Mesendoderm (in vitro differentiated cells): Measurements from ENCODE around the gene RAET1E.
A peak's percentile ranks its signal among the peaks of the same experiment; 100 is the strongest.
"Not testable (repeated sequence)": the region's sequence is repeated elsewhere in the genome, so short reads cannot be mapped to it uniquely, and the experiment has no call there.

ENCODE experiments used
- DNase-seq: peaks from one replicate; pipeline ENCODE4 v3.0.0; 2013
- H2AK5ac ChIP-seq: 2 replicates; pipeline ENCODE4 v1.6.1; 2013; ENCODE audit warnings: low read length, inconsistent platforms
- H2BK120ac ChIP-seq: 2 replicates; pipeline ENCODE4 v1.6.1; 2013; ENCODE audit warnings: low read depth, mild to moderate bottlenecking, low read length, moderate library complexity, mixed read lengths
- H2BK15ac ChIP-seq: replicated peaks from 2 replicates; pipeline ENCODE4 v1.6.1; 2013; ENCODE audit warnings: low read depth, mild to moderate bottlenecking, moderate library complexity
- H2BK5ac ChIP-seq: 2 replicates; pipeline ENCODE4 v1.6.1; 2013; ENCODE audit warnings: low read length, inconsistent platforms
- H3K18ac ChIP-seq: 2 replicates; pipeline ENCODE4 v1.6.1; 2013; ENCODE audit warnings: mild to moderate bottlenecking, low read length, mixed read lengths
- H3K23ac ChIP-seq: one replicate; pipeline ENCODE4 v1.6.1; 2013; ENCODE audit warnings: low read length
- H3K27ac ChIP-seq: 2 replicates; pipeline ENCODE4 v1.5.1; 2013; ENCODE audit warnings: low read depth, mild to moderate bottlenecking, inconsistent platforms, low read length, moderate library complexity
- H3K27me3 ChIP-seq: 2 replicates; pipeline ENCODE4 v1.6.1; 2013; ENCODE audit warnings: low read length, control low read depth, mild to moderate bottlenecking, inconsistent platforms; ENCODE audit not compliant: insufficient read depth, poor library complexity
- H3K36me3 ChIP-seq: 2 replicates; pipeline ENCODE4 v1.6.1; 2013; ENCODE audit warnings: low read length, inconsistent platforms; ENCODE audit not compliant: control insufficient read depth, insufficient read depth
- H3K4ac ChIP-seq: one replicate; pipeline ENCODE4 v1.6.1; 2013; ENCODE audit warnings: low read depth, mild to moderate bottlenecking, low read length, moderate library complexity
- H3K4me1 ChIP-seq: 2 replicates; pipeline ENCODE4 v1.6.1; 2013; ENCODE audit warnings: low read depth, low read length, inconsistent platforms; ENCODE audit not compliant: control insufficient read depth
- H3K4me2 ChIP-seq: 2 replicates; pipeline ENCODE4 v1.6.1; 2013; ENCODE audit warnings: low read length
- H3K4me3 ChIP-seq: 2 replicates; pipeline ENCODE4 v1.5.1; 2013; ENCODE audit warnings: mild to moderate bottlenecking, low read length
- H3K56ac ChIP-seq: one replicate; pipeline ENCODE4 v1.6.1; 2013; ENCODE audit warnings: low read length
- H3K79me1 ChIP-seq: 2 replicates; pipeline ENCODE4 v1.6.1; 2013; ENCODE audit warnings: low read length, inconsistent platforms
- H3K79me2 ChIP-seq: 2 replicates; pipeline ENCODE4 v1.6.1; 2013; ENCODE audit warnings: mild to moderate bottlenecking, low read length; ENCODE audit not compliant: control insufficient read depth, insufficient read depth
- H3K9ac ChIP-seq: 2 replicates; pipeline ENCODE4 v1.6.1; 2013; ENCODE audit warnings: low read length, inconsistent platforms
- H4K5ac ChIP-seq: one replicate; pipeline ENCODE4 v1.6.1; 2013; ENCODE audit warnings: low read length
- H4K8ac ChIP-seq: one replicate; pipeline ENCODE4 v1.6.1; 2013; ENCODE audit warnings: low read depth, mild to moderate bottlenecking, control low read depth, low read length, moderate library complexity
- WGBS: extraction: QIAGEN DNeasy Blood & Tissue Kit; methylation state at CpG from one replicate; pipeline ENCODE4 v1.1.7; 2013; ENCODE audit warnings: low lambda C conversion rate, missing lambda C conversion rate; ENCODE audit not compliant: insufficient coverage; ENCODE audit errors: extremely low coverage; 5-methylcytosine and 5-hydroxymethylcytosine counted together

RAET1E gene

DNA sequence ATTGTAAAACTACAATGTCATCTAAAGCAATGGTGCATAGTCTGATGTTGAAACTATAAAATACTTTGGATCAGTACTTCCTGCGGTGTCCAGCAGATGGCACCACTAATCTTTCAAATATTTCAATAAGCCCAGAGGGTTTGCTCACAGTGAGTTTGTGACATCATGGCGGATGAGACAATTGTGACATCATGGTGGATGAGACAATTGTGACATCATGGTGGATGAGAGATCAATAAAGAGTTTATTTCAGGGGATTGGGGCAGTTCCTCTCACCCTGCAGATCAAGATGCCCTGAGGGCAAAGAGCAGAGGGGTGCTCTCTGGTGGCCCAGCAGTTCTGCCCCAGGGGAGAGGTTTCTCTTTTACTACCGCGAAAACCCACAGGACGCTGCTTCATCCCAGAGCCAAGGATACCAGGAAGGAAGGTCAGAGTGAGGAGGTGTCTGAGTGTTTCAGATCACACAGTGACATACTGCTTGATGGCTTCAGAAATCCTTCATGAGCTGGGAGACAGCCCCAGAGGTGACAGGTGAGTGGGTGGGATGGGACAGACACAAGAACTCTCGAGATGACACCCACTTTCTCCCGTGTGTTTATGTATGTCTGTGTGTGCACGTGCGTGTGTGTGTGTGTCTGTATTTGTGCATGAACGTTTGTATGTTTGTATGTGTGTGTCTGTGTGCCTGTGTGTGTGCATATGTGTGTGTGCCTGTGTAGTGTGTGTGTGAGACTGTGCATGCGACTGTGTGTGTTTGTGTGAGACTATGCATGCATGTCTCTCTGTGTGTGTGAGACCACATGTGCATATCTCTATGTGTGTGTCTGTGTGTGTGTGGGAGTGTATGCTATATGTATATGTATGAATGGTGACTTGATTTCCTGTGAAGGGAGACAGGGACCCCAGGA is 36.6 kb upstream of the RAET1E start:
- Histone ChIP-seq H3K23ac (no peak overlapping the region), H3K36me3 (no peaks in the 10 kb centered on the region), H3K4me2 (no peak overlapping the region), H3K27ac (no peak overlapping the region), H3K4ac (no peak overlapping the region), H3K79me1 (no peaks in the 10 kb centered on the region), H3K79me2 (no peaks in the 10 kb centered on the region), H4K5ac (no peak overlapping the region), H3K9ac (no peak overlapping the region), H4K8ac (no peak overlapping the region), H2BK15ac (no peak overlapping the region), H3K56ac (no peak overlapping the region), H3K18ac (no peak overlapping the region), H2AK5ac (no peak overlapping the region), H3K27me3 (peaks cover 26% of the 10 kb centered on the region), H3K4me3 (no peak overlapping the region), H3K4me1 (no peaks in the 10 kb centered on the region), H2BK120ac (no peak overlapping the region), H2BK5ac (no peak overlapping the region)
- WGBS, result no CpG with 5 or more reads among the region's 11 CpGs
- DNase-seq, result peak; percentile 73

GRCh38 chr6:149933461-149933860 is 35.5 kb upstream of the RAET1E start:
- no peak overlapping the region for H2BK15ac ChIP-seq
- WGBS, result no CpG with 5 or more reads among the region's 3 CpGs
- H3K4me2 ChIP-seq, result no peak overlapping the region
- H3K23ac ChIP-seq, result no peak overlapping the region
- H4K5ac ChIP-seq, result no peak overlapping the region
- no peaks in the 10 kb centered on the region for H3K79me1 ChIP-seq
- no peaks in the 10 kb centered on the region for H3K79me2 ChIP-seq
- H3K18ac ChIP-seq, result no peak overlapping the region
- H3K56ac ChIP-seq, result no peak overlapping the region
- no peak overlapping the region for H4K8ac ChIP-seq
- no peaks in the 10 kb centered on the region for H3K36me3 ChIP-seq
- no peak overlapping the region for H3K9ac ChIP-seq
- no peak overlapping the region for H2AK5ac ChIP-seq
- no peak overlapping the region for H3K27ac ChIP-seq
- peaks cover 15% of the 10 kb centered on the region for H3K27me3 ChIP-seq
- H2BK5ac ChIP-seq, result no peak overlapping the region
- no peak for DNase-seq
- no peak overlapping the region for H2BK120ac ChIP-seq
- no peak overlapping the region for H3K4me3 ChIP-seq
- no peak overlapping the region for H3K4ac ChIP-seq
- H3K4me1 ChIP-seq, result no peaks in the 10 kb centered on the region

DNA sequence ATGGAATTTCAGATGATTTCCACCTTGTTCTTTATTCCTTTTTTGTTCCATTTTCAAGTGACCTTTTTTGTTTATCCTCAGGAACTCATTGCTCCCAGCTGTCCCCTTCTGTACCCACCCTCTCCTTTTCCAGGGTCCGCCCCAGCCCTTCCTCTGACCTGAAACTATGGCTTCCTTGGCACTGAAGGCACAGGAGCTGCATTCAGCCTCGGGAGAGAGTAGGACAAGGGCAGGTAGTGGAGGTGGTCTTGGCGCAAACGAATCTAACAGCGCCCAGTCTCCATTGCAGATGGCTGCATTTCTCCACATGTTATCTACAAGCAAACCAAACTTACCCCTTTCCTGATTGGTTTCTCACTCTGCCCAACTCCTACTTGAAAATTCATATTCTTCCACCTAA is 35.1 kb upstream of the RAET1E start:
- WGBS, result no CpG with 5 or more reads among the region's 5 CpGs

DNA sequence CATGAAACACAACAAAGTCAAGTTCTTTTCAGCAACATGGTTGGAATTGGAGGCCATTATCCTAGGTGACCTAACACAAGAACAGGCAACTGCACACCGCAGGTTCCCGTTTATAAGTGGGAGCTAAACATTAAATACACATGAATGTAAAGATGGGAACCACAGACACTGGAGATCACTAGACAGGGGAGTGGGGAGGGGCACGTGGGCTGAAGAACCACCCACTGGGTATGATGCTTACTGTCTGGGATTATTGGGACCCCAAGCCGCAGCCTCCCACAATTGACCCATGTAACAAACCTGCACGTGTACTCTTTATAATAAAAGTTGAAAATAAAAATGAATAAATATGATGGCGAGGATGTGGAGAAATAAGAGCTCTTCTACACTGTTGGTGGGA is 33.6 kb upstream of the RAET1E start:
- no peak overlapping the region for H2BK5ac ChIP-seq
- no peak overlapping the region for H3K23ac ChIP-seq
- H3K18ac ChIP-seq, result no peak overlapping the region
- H4K8ac ChIP-seq, result no peak overlapping the region
- no peak overlapping the region for H2AK5ac ChIP-seq
- no CpG with 5 or more reads among the region's 6 CpGs for WGBS
- no peaks in the 10 kb centered on the region for H3K4me1 ChIP-seq
- no peak overlapping the region for H3K27ac ChIP-seq
- H3K4me3 ChIP-seq, result no peak overlapping the region
- H3K4ac ChIP-seq, result no peak overlapping the region
- no peak overlapping the region for H2BK15ac ChIP-seq
- H4K5ac ChIP-seq, result no peak overlapping the region
- no peak overlapping the region for H2BK120ac ChIP-seq
- no peak overlapping the region for H3K9ac ChIP-seq
- H3K36me3 ChIP-seq, result no peaks in the 10 kb centered on the region
- H3K79me2 ChIP-seq, result no peaks in the 10 kb centered on the region
- H3K4me2 ChIP-seq, result no peak overlapping the region
- H3K79me1 ChIP-seq, result no peaks in the 10 kb centered on the region
- DNase-seq, result no peak
- peaks cover 3% of the 10 kb centered on the region for H3K27me3 ChIP-seq
- no peak overlapping the region for H3K56ac ChIP-seq

More for the DNA sequence above, 35.1 kb upstream of the RAET1E start:
- H3K79me2 ChIP-seq, result no peaks in the 10 kb centered on the region
- DNase-seq, result no peak
- no peak overlapping the region for H3K9ac ChIP-seq
- H3K4me2 ChIP-seq, result no peak overlapping the region
- no peak overlapping the region for H3K18ac ChIP-seq
- H2BK15ac ChIP-seq, result no peak overlapping the region
- H2BK120ac ChIP-seq, result no peak overlapping the region
- no peak overlapping the region for H3K23ac ChIP-seq
- no peak overlapping the region for H4K8ac ChIP-seq
- no peak overlapping the region for H2AK5ac ChIP-seq
- no peaks in the 10 kb centered on the region for H3K4me1 ChIP-seq
- H3K27ac ChIP-seq, result no peak overlapping the region
- H3K79me1 ChIP-seq, result no peaks in the 10 kb centered on the region
- no peak overlapping the region for H4K5ac ChIP-seq
- no peak overlapping the region for H3K4me3 ChIP-seq
- H3K4ac ChIP-seq, result no peak overlapping the region
- no peak overlapping the region for H2BK5ac ChIP-seq
- H3K27me3 ChIP-seq, result peaks cover 12% of the 10 kb centered on the region
- H3K56ac ChIP-seq, result no peak overlapping the region
- H3K36me3 ChIP-seq, result no peaks in the 10 kb centered on the region

- no peak overlapping the region for H3K27ac ChIP-seq
- H3K79me2 ChIP-seq, result no peaks in the 10 kb centered on the region
- no CpG with 5 or more reads among the region's 3 CpGs for WGBS
- H4K5ac ChIP-seq, result no peak overlapping the region
- peaks cover 11% of the 10 kb centered on the region for H3K27me3 ChIP-seq
- no peaks in the 10 kb centered on the region for H3K4me1 ChIP-seq
- H3K9ac ChIP-seq, result no peak overlapping the region
- DNase-seq, result peak; percentile 28
- no peaks in the 10 kb centered on the region for H3K36me3 ChIP-seq
- no peak overlapping the region for H2AK5ac ChIP-seq
- no peak overlapping the region for H3K23ac ChIP-seq
- no peak overlapping the region for H4K8ac ChIP-seq
- H2BK120ac ChIP-seq, result no peak overlapping the region
- H2BK15ac ChIP-seq, result no peak overlapping the region
- H3K4me3 ChIP-seq, result no peak overlapping the region
- H3K4me2 ChIP-seq, result no peak overlapping the region
- no peak overlapping the region for H3K4ac ChIP-seq
- H3K56ac ChIP-seq, result no peak overlapping the region
- no peaks in the 10 kb centered on the region for H3K79me1 ChIP-seq
- H2BK5ac ChIP-seq, result no peak overlapping the region
- no peak overlapping the region for H3K18ac ChIP-seq
Observed at GRCh38 chr6:149929422-149929821, 31.5 kb upstream of the RAET1E start.

DNA sequence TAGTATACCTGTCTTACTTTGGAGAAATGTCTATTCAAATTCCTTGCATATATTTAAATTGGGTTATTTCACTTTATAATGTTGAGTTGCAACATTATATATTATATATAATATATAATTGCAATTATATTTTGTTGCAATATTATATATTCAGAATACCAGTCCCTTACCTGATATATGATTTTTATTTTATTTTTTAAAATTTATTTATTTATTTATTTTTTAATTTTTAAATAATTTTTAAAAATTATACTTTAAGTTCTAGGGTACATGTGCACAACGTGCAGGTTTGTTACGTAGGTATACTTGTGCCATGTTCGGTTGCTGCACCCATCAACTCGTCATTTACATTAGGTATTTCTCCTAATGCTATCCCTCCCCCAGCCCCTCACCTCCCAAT is 29.1 kb upstream of the RAET1E start:
- not testable (repeated sequence) for H2AK5ac ChIP-seq, H3K27ac ChIP-seq, H4K5ac ChIP-seq, H3K4me3 ChIP-seq, H3K18ac ChIP-seq, H3K79me1 ChIP-seq, H3K23ac ChIP-seq, H3K4me1 ChIP-seq, DNase-seq, H3K36me3 ChIP-seq, H2BK15ac ChIP-seq, H2BK120ac ChIP-seq, H3K4ac ChIP-seq, H3K9ac ChIP-seq, H3K56ac ChIP-seq, H2BK5ac ChIP-seq, H3K4me2 ChIP-seq, H3K79me2 ChIP-seq, H4K8ac ChIP-seq
- WGBS, result no CpG with 5 or more reads among the region's 4 CpGs
- peaks cover 25% of the 10 kb centered on the region for H3K27me3 ChIP-seq
